ENCODE measurements around the gene ERBIN. TPM values are rescaled to one million over a fixed set of nuclear protein-coding genes. Genes with fewer than 3 reads are reported as not detected.

The ERBIN gene
- polyA plus RNA-seq, 1 donor from 2014 or later, result 28.4 TPM

GRCh38 chr5:65933295-65933694 lies 6.9 kb downstream of the ERBIN start:
- Histone ChIP-seq H3F3A (ENCODE audit: insufficient read depth, low read length, poor library complexity, severe bottlenecking) (no peaks in the 10 kb centered on the region), H3K27me3 (ENCODE audit: insufficient read depth, low read depth, low read length) (no peaks in the 10 kb centered on the region), H3K27ac (ENCODE audit: low read length) (no peak overlapping the region), H3K9ac (ENCODE audit: low read length) (no peak overlapping the region), H3K4me3 (ENCODE audit: low read length) (no peak overlapping the region), H3K9me2 (ENCODE audit: insufficient read depth, low read length) (no peaks in the 10 kb centered on the region), H3K9me3 (ENCODE audit: low read length) (no peaks in the 10 kb centered on the region), H3K4me2 (ENCODE audit: low read length) (no peak overlapping the region), H3K36me3 (ENCODE audit: insufficient read depth, low read length) (no peaks in the 10 kb centered on the region), H2AFZ (ENCODE audit: low read depth, low read length) (no peak overlapping the region), H3K79me2 (replicated peaks; ENCODE audit: insufficient read depth, low read length) (peaks cover 95% of the 10 kb centered on the region), H4K20me1 (ENCODE audit: insufficient read depth) (no peaks in the 10 kb centered on the region)
- TF ChIP-seq EP300 (conservative IDR thresholded peaks at IDR 0.05; ENCODE audit: poor library complexity, severe bottlenecking) (no peak), MXI1 (conservative IDR thresholded peaks at IDR 0.05; ENCODE audit: poor library complexity, severe bottlenecking) (no peak), TAF1 (IDR thresholded peaks at IDR 0.05; ENCODE audit: low read depth) (no peak), POLR2AphosphoS5 (IDR thresholded peaks at IDR 0.05) (no peak), REST (IDR thresholded peaks at IDR 0.05; ENCODE audit: borderline replicate concordance) (no peak), RAD21 (conservative IDR thresholded peaks at IDR 0.05) (no peak), SMC3 (conservative IDR thresholded peaks at IDR 0.05; ENCODE audit: poor library complexity) (no peak), CTCF (IDR thresholded peaks at IDR 0.05; ENCODE audit: poor library complexity, severe bottlenecking) (no peak), EZH2 (IDR thresholded peaks at IDR 0.05; ENCODE audit: borderline replicate concordance, insufficient read depth, low read length, poor library complexity, severe bottlenecking) (no peak)

- Histone ChIP-seq H4K20me1 (ENCODE audit: insufficient read depth) (no peaks in the 10 kb centered on the region), H3F3A (ENCODE audit: insufficient read depth, low read length, poor library complexity, severe bottlenecking) (no peaks in the 10 kb centered on the region), H3K9me2 (ENCODE audit: insufficient read depth, low read length) (no peaks in the 10 kb centered on the region), H3K79me2 (replicated peaks; ENCODE audit: insufficient read depth, low read length) (peaks cover 66% of the 10 kb centered on the region), H2AFZ (ENCODE audit: low read depth, low read length) (no peak overlapping the region), H3K4me2 (ENCODE audit: low read length) (no peak overlapping the region), H3K27me3 (ENCODE audit: insufficient read depth, low read depth, low read length) (no peaks in the 10 kb centered on the region), H3K36me3 (ENCODE audit: insufficient read depth, low read length) (no peaks in the 10 kb centered on the region), H3K9ac (ENCODE audit: low read length) (no peak overlapping the region), H3K4me3 (ENCODE audit: low read length) (no peak overlapping the region), H3K27ac (ENCODE audit: low read length) (no peak overlapping the region), H3K9me3 (ENCODE audit: low read length) (no peaks in the 10 kb centered on the region)
- TF ChIP-seq CTCF (IDR thresholded peaks at IDR 0.05; ENCODE audit: poor library complexity, severe bottlenecking) (no peak), EP300 (conservative IDR thresholded peaks at IDR 0.05; ENCODE audit: poor library complexity, severe bottlenecking) (no peak), SMC3 (conservative IDR thresholded peaks at IDR 0.05; ENCODE audit: poor library complexity) (no peak), POLR2AphosphoS5 (IDR thresholded peaks at IDR 0.05) (no peak), TAF1 (IDR thresholded peaks at IDR 0.05; ENCODE audit: low read depth) (no peak), MXI1 (conservative IDR thresholded peaks at IDR 0.05; ENCODE audit: poor library complexity, severe bottlenecking) (no peak), EZH2 (IDR thresholded peaks at IDR 0.05; ENCODE audit: borderline replicate concordance, insufficient read depth, low read length, poor library complexity, severe bottlenecking) (no peak), RAD21 (conservative IDR thresholded peaks at IDR 0.05) (no peak), REST (IDR thresholded peaks at IDR 0.05; ENCODE audit: borderline replicate concordance) (no peak)
These were observed 11.9 kb downstream of the ERBIN start for GRCh38 chr5:65938256-65938655.
